Middle frontal gyrus (tissue), 1 donor: ENCODE results near the gene RPL26.
A peak's percentile ranks its signal among the peaks of the same experiment; 100 is the strongest.

Experiments
- DNase-seq: peaks from one replicate; pipeline ENCODE4 v3.0.0-alpha.2; 2015; ENCODE audit warnings: low spot score; ENCODE audit errors: extremely low spot score

RPL26 gene

GRCh38 chr17:8383143-8383822 is at the start of gene RPL26:
RPL26 (minus strand) TSS chr17:8383193; CDS start chr17:8382310, 883 bp downstream.
- peak; percentile 99 for DNase-seq

GRCh38 chr17:8430966-8431365 is 48.0 kb upstream of the RPL26 start:
- DNase-seq, result no peak

- DNase-seq, result no peak
Observed at GRCh38 chr17:8426802-8427201, 43.8 kb upstream of the RPL26 start.

GRCh38 chr17:8426094-8426720 is 43.2 kb upstream of the RPL26 start:
- no peak for DNase-seq

GRCh38 chr17:8421571-8421970 is 38.6 kb upstream of the RPL26 start:
- no peak for DNase-seq

- DNase-seq, result no peak
Observed at GRCh38 chr17:8420041-8420934, 37.3 kb upstream of the RPL26 start.

- no peak for DNase-seq
Observed at GRCh38 chr17:8419305-8419704, 36.3 kb upstream of the RPL26 start.

- no peak for DNase-seq
Observed at GRCh38 chr17:8418471-8418870, 35.5 kb upstream of the RPL26 start.

- no peak for DNase-seq
Observed at GRCh38 chr17:8417806-8418205, 34.8 kb upstream of the RPL26 start.

GRCh38 chr17:8413938-8414337 is 30.9 kb upstream of the RPL26 start:
- no peak for DNase-seq

- no peak for DNase-seq
Observed at GRCh38 chr17:8413328-8413727, 30.3 kb upstream of the RPL26 start.

GRCh38 chr17:8412089-8412488 is 29.1 kb upstream of the RPL26 start:
- no peak for DNase-seq

- DNase-seq, result no peak
Observed at GRCh38 chr17:8410883-8411238, 27.9 kb upstream of the RPL26 start.

- peak; percentile 80 for DNase-seq
Observed at GRCh38 chr17:8409966-8410882, 27.2 kb upstream of the RPL26 start.

- DNase-seq, result no peak
Observed at GRCh38 chr17:8408371-8408770, 25.4 kb upstream of the RPL26 start.

- no peak for DNase-seq
Observed at GRCh38 chr17:8406174-8406573, 23.2 kb upstream of the RPL26 start.

GRCh38 chr17:8405499-8406016 is 22.6 kb upstream of the RPL26 start:
- no peak for DNase-seq

GRCh38 chr17:8402921-8403536 is 20.0 kb upstream of the RPL26 start:
- DNase-seq, result no peak

GRCh38 chr17:8401107-8401506 is 18.1 kb upstream of the RPL26 start:
- DNase-seq, result no peak

- DNase-seq, result no peak
Observed at GRCh38 chr17:8398980-8399379, 16.0 kb upstream of the RPL26 start.

GRCh38 chr17:8397636-8398035 is 14.6 kb upstream of the RPL26 start, which contains the start of gene RNF222:
RNF222 (minus strand) TSS chr17:8397827; CDS start chr17:8393461, 4,366 bp downstream.
- no peak for DNase-seq
